ENCODE results near the gene ABCD4.
A peak's percentile ranks its signal among the peaks of the same experiment; 100 is the strongest.
"Not testable (repeated sequence)": the region's sequence is repeated elsewhere in the genome, so short reads cannot be mapped to it uniquely, and the experiment has no call there.

Gene ABCD4

DNA sequence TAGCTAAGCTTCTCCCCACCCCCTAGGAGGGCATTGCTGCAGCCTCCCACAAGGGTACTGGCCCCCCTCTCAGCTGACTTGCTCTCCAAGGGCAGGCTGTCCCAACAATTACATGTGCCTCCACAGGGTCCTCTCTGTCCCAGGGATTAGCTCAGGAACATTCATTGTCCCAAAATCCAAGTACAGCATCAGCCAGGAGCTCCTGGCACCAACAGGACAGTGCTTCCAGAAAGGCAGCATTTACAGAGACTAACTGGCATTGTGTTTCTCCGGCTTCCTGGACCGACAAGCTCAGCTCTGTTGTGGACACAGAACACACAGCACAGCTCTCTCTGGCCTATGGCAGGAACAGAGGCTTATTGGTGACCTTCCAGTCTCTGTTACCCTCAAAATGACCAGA, 21.7 kb downstream of the ABCD4 start:
- ATAC-seq (ENCODE audit: low read depth) (no peak; the same call in 2 of the 3 replicates), DNase-seq (ENCODE audit: low spot score) (no peak)
- Histone ChIP-seq H3K27me3 (ENCODE audit: insufficient read depth, poor library complexity, severe bottlenecking) (no peaks in the 10 kb centered on the region), H3K36me3 (ENCODE audit: low read depth) (peaks cover 17% of the 10 kb centered on the region), H3K4me1 (ENCODE audit: insufficient read depth, poor library complexity, severe bottlenecking) (no peaks in the 10 kb centered on the region), H3K4me3 (ENCODE audit: severe bottlenecking) (no peak overlapping the region), H3K9me3 (ENCODE audit: severe bottlenecking) (no peaks in the 10 kb centered on the region), H3K27ac (ENCODE audit: poor library complexity, severe bottlenecking) (no peak overlapping the region)
- TF ChIP-seq, protein P1, sequence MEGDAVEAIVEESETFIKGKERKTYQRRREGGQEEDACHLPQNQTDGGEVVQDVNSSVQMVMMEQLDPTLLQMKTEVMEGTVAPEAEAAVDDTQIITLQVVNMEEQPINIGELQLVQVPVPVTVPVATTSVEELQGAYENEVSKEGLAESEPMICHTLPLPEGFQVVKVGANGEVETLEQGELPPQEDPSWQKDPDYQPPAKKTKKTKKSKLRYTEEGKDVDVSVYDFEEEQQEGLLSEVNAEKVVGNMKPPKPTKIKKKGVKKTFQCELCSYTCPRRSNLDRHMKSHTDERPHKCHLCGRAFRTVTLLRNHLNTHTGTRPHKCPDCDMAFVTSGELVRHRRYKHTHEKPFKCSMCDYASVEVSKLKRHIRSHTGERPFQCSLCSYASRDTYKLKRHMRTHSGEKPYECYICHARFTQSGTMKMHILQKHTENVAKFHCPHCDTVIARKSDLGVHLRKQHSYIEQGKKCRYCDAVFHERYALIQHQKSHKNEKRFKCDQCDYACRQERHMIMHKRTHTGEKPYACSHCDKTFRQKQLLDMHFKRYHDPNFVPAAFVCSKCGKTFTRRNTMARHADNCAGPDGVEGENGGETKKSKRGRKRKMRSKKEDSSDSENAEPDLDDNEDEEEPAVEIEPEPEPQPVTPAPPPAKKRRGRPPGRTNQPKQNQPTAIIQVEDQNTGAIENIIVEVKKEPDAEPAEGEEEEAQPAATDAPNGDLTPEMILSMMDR (IDR thresholded peaks at IDR 0.05; ENCODE audit: poor library complexity, severe bottlenecking), result no peak

DNA sequence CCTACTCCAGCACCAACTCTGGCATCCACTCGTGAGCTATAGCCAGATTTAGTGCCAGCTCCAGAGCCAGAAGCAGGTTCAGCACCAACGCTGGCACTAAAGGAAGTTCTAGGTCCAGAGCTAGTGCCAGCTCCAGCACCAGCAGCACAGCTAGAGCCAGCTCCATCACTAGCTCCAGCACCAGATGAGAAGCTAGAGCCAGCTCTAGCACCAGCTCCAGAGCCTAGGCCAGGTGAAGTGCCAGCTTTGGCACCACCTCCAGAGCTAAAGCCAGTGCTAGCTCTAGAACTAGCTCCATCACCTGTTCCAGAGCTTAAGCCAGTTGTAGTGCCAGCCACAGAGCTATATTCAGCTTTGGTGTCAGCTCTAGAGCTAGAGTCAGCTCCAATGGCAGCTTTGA, 24.7 kb downstream of the ABCD4 start:
- Histone ChIP-seq H3K27me3 (ENCODE audit: insufficient read depth, poor library complexity, severe bottlenecking) (no peaks in the 10 kb centered on the region), H3K27ac (ENCODE audit: poor library complexity, severe bottlenecking) (no peak overlapping the region), H3K4me3 (ENCODE audit: severe bottlenecking) (no peak overlapping the region), H3K36me3 (ENCODE audit: low read depth) (no peaks in the 10 kb centered on the region), H3K9me3 (ENCODE audit: severe bottlenecking) (no peaks in the 10 kb centered on the region), H3K4me1 (ENCODE audit: insufficient read depth, poor library complexity, severe bottlenecking) (peaks cover 6% of the 10 kb centered on the region)
- ATAC-seq (ENCODE audit: low read depth) (no peak), DNase-seq (ENCODE audit: low spot score) (no peak)
- TF ChIP-seq, protein P1 (IDR thresholded peaks at IDR 0.05; ENCODE audit: poor library complexity, severe bottlenecking), result no peak

DNA sequence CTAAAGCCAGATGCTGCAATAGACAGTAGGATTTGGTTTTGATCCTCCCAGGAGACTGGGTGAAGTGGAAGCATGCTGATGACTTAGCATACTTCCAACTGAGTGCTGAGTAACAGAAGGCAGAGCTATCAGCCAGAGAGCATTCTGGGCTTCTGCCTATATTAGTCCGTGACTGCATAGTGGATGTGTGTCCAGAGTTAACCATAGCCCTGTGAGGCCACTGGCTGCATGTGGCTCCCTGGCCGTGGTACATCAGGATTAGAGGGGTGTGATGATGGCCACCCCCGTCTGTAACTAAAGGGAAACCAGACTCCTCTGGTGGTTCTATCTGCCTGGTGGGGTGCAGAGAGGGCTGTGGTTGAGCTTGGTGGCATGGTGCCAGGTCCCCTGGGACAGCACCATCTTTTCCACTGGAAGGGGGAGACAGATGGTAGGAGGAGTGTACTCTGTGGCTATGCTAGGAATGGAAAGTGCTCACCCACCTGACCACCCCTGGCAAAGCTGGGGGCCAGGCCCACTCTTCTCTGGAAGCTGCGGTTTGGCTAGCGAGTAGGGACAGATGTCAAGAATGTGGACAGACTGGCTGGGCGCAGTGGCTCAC, 27.4 kb downstream of the ABCD4 start:
- DNase-seq (ENCODE audit: low spot score) (peak; percentile 80), ATAC-seq (ENCODE audit: low read depth) (peak; percentile 77)
- no peaks in the 10 kb centered on the region for H3K27me3 ChIP-seq (ENCODE audit: insufficient read depth, poor library complexity, severe bottlenecking)
- no peaks in the 10 kb centered on the region for H3K36me3 ChIP-seq (ENCODE audit: low read depth)
- no peak overlapping the region for H3K4me3 ChIP-seq (ENCODE audit: severe bottlenecking)
- TF ChIP-seq, protein P1 (IDR thresholded peaks at IDR 0.05; ENCODE audit: poor library complexity, severe bottlenecking), result no peak
- H3K9me3 ChIP-seq (ENCODE audit: severe bottlenecking), result no peaks in the 10 kb centered on the region
- no peak overlapping the region for H3K27ac ChIP-seq (ENCODE audit: poor library complexity, severe bottlenecking)
- peaks cover 10% of the 10 kb centered on the region for H3K4me1 ChIP-seq (ENCODE audit: insufficient read depth, poor library complexity, severe bottlenecking)

DNA sequence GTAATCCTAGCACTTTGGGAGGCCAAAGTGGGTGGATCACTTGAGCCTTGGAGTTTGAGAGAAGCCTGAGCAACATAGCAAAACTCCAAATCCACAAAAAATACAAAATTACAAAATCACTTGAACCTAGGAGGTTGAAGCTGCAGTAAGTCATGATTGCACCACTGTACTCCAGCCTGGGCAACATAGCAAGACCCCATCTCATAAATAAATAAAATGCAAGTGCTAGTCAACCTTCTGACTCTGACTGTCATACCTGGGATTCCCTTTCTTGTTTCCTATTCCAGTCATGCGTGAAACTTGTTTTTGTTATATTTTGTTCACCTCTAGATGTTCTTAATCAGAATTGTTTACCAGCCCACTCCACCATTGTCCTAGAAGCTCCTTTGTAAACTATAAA, 31.4 kb downstream of the ABCD4 start:
- TF ChIP-seq, protein P1 (IDR thresholded peaks at IDR 0.05; ENCODE audit: poor library complexity, severe bottlenecking), result no peak
- DNase-seq (ENCODE audit: low spot score), result no peak
- no peak for ATAC-seq (ENCODE audit: low read depth)
- no peaks in the 10 kb centered on the region for H3K36me3 ChIP-seq (ENCODE audit: low read depth)
- no peak overlapping the region for H3K4me3 ChIP-seq (ENCODE audit: severe bottlenecking)
- H3K9me3 ChIP-seq (ENCODE audit: severe bottlenecking), result no peaks in the 10 kb centered on the region
- no peaks in the 10 kb centered on the region for H3K27me3 ChIP-seq (ENCODE audit: insufficient read depth, poor library complexity, severe bottlenecking)
- H3K4me1 ChIP-seq (ENCODE audit: insufficient read depth, poor library complexity, severe bottlenecking), result peaks cover 13% of the 10 kb centered on the region
- no peak overlapping the region for H3K27ac ChIP-seq (ENCODE audit: poor library complexity, severe bottlenecking)

DNA sequence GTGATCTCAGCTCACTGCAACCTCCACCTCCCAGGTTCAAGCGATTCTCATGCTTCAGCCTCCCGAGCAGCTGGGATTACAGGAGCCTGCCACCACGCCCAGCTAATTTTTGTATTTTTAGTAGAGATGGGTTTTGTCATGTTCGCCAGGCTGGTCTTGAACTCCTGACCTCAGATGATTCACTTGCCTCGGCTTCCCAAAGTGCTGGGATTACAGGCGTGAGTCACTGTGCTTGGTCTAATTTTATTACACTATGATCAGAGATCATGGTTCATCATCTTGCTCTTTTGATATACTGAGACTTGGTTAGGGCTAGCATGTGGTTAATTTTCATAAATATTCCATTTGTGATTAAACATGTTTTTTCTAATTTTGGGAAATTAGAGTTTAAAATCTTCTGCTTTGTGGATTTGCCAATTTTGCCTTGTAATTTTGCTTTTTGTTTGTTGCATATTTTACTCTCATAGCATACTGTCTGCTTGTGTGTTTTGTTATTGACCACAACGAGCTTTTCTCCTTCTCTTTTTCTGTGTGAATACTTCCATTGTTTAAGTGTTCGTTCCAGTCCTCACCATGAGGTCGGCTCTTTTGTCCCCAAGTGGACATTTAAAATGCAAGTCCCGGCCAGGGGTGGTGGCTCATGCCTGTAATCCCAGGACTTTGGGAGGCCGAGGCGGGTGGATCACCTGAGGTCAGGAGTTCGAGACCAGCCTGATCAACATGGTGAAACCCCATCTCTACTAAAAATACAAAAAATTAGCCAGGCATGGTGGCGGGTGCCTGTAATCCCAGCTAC, 32.2 kb downstream of the ABCD4 start:
- not testable (repeated sequence) for H3K27ac ChIP-seq (ENCODE audit: poor library complexity, severe bottlenecking); H3K27me3 ChIP-seq (ENCODE audit: insufficient read depth, poor library complexity, severe bottlenecking); DNase-seq (ENCODE audit: low spot score); H3K36me3 ChIP-seq (ENCODE audit: low read depth); H3K4me3 ChIP-seq (ENCODE audit: severe bottlenecking); H3K9me3 ChIP-seq (ENCODE audit: severe bottlenecking)
- peaks cover 10% of the 10 kb centered on the region for H3K4me1 ChIP-seq (ENCODE audit: insufficient read depth, poor library complexity, severe bottlenecking)
- peak; percentile 79 for ATAC-seq (ENCODE audit: low read depth)
